ENCODE data around the gene MTX1. TPM values are rescaled to one million over a fixed set of nuclear protein-coding genes. Genes with fewer than 3 reads are reported as not detected.

Gene MTX1
- total and polyA plus RNA-seq, 9 of the 15 experiments (the other 6 are each of a cell fraction or from before 2014, with no cell fraction given) = 29.1 to 98.4 (median 66.9) TPM

GRCh38 chr1:155226910-155227260, 18.4 kb downstream of the MTX1 start (continued):
- TF ChIP-seq CC2D1A (IDR thresholded peaks at IDR 0.05) (no peak), HDAC3 (IDR thresholded peaks at IDR 0.05; ENCODE audit: borderline replicate concordance, partially characterized antibody) (peak; percentile 10), WHSC1 (IDR thresholded peaks at IDR 0.05; ENCODE audit: low read length) (no peak), OTX1 (CRISPR knock-in tag; IDR thresholded peaks at IDR 0.05) (no peak), ZNF431 (CRISPR knock-in tag; IDR thresholded peaks at IDR 0.05) (peak; percentile 19; the same call in 1 of the 2 replicates), NFIC (IDR thresholded peaks at IDR 0.05) (0 out of 2 replicates have a peak, but pooled peaks have one; percentile 21), C11orf30 (IDR thresholded peaks at IDR 0.05; ENCODE audit: low read depth) (0 out of 2 replicates have a peak, but pooled peaks have one; percentile 4), RBFOX2 (IDR thresholded peaks at IDR 0.05; ENCODE audit: low read depth, low read length) (peak; percentile 80), SP1 (CRISPR knock-in tag; IDR thresholded peaks at IDR 0.05) (peak; percentile 79), ELF1 (tag; IDR thresholded peaks at IDR 0.05) (peak; percentile 47), SIN3B (IDR thresholded peaks at IDR 0.05; ENCODE audit: low read depth) (peak; percentile 33; the same call in 1 of the 2 replicates), MYC (IDR thresholded peaks at IDR 0.05; ENCODE audit: low read depth, low read length) (peak; percentile 9; the same call in 1 of the 2 replicates), MYC (CRISPR knock-in tag; IDR thresholded peaks at IDR 0.05; ENCODE audit: borderline replicate concordance, low read depth) (peak; percentile 73; the same call in 1 of the 2 replicates), ETV5 (CRISPR knock-in tag; IDR thresholded peaks at IDR 0.05; ENCODE audit: low read depth) (0 out of 2 replicates have a peak, but pooled peaks have one; percentile 9), SMARCE1 (IDR thresholded peaks at IDR 0.05) (no peak; the same call in 1 of the 2 replicates), HDAC1 (IDR thresholded peaks at IDR 0.05) (peak; percentile 17 to 72; a peak in 1 of 4 replicates), CEBPG (CRISPR knock-in tag; IDR thresholded peaks at IDR 0.05) (no peak), CEBPG (tag; conservative IDR thresholded peaks at IDR 0.05 in 1 of 2, IDR thresholded peaks at IDR 0.05 in 1 of 2) (no peak), SIRT6 (IDR thresholded peaks at IDR 0.05; ENCODE audit: low read depth, low read length) (no peak), SOX6 (IDR thresholded peaks at IDR 0.05) (no peak), SAFB2 (IDR thresholded peaks at IDR 0.05; ENCODE audit: borderline replicate concordance, low read depth, low read length, severe bottlenecking) (no peak), MCM3 (IDR thresholded peaks at IDR 0.05) (no peak), ID3 (CRISPR knock-in tag; IDR thresholded peaks at IDR 0.05) (no peak), ID3 (tag; IDR thresholded peaks at IDR 0.05) (peak; percentile 17; the same call in 1 of the 2 replicates), HMG20B (CRISPR knock-in tag; IDR thresholded peaks at IDR 0.05) (0 out of 2 replicates have a peak, but pooled peaks have one; percentile 30), SPI1 (IDR thresholded peaks at IDR 0.05; ENCODE audit: borderline replicate concordance, low read depth, low read length) (no peak), HDAC2 (IDR thresholded peaks at IDR 0.05) (0 out of 2 replicates have a peak, but pooled peaks have one; percentile 55), ZSCAN29 (IDR thresholded peaks at IDR 0.05) (peak; percentile 45; the same call in 1 of the 2 replicates), HNRNPUL1 (IDR thresholded peaks at IDR 0.05; ENCODE audit: low read length) (no peak)
- TF ChIP-seq, protein P1, sequence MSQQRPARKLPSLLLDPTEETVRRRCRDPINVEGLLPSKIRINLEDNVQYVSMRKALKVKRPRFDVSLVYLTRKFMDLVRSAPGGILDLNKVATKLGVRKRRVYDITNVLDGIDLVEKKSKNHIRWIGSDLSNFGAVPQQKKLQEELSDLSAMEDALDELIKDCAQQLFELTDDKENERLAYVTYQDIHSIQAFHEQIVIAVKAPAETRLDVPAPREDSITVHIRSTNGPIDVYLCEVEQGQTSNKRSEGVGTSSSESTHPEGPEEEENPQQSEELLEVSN (IDR thresholded peaks at IDR 0.05; ENCODE audit: borderline replicate concordance in 1 of 2, extremely low read depth in 1 of 2, insufficient read depth in 1 of 2, insufficient read length in 1 of 2, low read depth in 1 of 2, low read length in 1 of 2, poor library complexity in 1 of 2, severe bottlenecking in 1 of 2) = peak; percentile 84 to 94
- TF ChIP-seq, protein P2, sequence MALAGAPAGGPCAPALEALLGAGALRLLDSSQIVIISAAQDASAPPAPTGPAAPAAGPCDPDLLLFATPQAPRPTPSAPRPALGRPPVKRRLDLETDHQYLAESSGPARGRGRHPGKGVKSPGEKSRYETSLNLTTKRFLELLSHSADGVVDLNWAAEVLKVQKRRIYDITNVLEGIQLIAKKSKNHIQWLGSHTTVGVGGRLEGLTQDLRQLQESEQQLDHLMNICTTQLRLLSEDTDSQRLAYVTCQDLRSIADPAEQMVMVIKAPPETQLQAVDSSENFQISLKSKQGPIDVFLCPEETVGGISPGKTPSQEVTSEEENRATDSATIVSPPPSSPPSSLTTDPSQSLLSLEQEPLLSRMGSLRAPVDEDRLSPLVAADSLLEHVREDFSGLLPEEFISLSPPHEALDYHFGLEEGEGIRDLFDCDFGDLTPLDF (CRISPR knock-in tag; IDR thresholded peaks at IDR 0.05) = no peak

All from K562 (cell line).